Fibroblast of lung (primary cell): Measurements from ENCODE around the gene ZNF189.

Experiments
- EZH2 ChIP-seq: IDR thresholded peaks from 2 replicates; pipeline ENCODE4 v1.5.1; 2012; ENCODE audit warnings: low read length, control low read depth, mild to moderate bottlenecking; ENCODE audit errors: missing control alignments
- TF ChIP-seq, protein P1 (sequence below), 2 donors: IDR thresholded peaks in 1 of 2; conservative IDR thresholded peaks in 1 of 2; 1 replicate in 1 of 2; 2 replicates in 1 of 2; pipeline ENCODE4 v1.5.1; 2011 to 2012; ENCODE audit warnings: low read length in 2 of 2, control low read depth in 1 of 2, inconsistent platforms in 1 of 2, low read depth in 1 of 2, mild to moderate bottlenecking in 1 of 2

DNA sequence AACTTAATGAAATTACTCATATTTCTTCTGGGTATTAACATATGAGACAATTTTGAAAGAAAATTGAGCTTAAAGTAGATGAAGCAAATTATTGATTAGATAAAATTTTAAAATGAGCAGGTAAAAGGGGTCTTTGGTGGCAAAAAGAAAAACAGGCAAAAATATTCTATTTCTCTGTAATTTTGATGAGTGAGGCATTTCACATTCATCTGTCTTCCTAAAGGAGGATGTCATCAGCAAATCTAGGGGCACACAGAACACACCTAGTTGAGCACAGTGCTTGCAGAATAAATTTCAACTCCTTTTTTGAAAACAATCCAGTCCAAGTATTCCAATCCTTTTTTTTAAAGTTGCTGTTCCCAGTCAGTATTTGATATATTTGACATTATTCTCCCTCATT, 16.2 kb downstream of the ZNF189 start:
- TF ChIP-seq EZH2: no peak
- TF ChIP-seq, protein P1, sequence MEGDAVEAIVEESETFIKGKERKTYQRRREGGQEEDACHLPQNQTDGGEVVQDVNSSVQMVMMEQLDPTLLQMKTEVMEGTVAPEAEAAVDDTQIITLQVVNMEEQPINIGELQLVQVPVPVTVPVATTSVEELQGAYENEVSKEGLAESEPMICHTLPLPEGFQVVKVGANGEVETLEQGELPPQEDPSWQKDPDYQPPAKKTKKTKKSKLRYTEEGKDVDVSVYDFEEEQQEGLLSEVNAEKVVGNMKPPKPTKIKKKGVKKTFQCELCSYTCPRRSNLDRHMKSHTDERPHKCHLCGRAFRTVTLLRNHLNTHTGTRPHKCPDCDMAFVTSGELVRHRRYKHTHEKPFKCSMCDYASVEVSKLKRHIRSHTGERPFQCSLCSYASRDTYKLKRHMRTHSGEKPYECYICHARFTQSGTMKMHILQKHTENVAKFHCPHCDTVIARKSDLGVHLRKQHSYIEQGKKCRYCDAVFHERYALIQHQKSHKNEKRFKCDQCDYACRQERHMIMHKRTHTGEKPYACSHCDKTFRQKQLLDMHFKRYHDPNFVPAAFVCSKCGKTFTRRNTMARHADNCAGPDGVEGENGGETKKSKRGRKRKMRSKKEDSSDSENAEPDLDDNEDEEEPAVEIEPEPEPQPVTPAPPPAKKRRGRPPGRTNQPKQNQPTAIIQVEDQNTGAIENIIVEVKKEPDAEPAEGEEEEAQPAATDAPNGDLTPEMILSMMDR (conservative IDR thresholded peaks at IDR 0.05 in 1 of 2, IDR thresholded peaks at IDR 0.05 in 1 of 2; ENCODE audit: low read depth in 1 of 2, low read length in 2 of 2): no peak
